ENCODE data around the gene PHYKPL.
"Not testable (repeated sequence)": the region's sequence is repeated elsewhere in the genome, so short reads cannot be mapped to it uniquely, and the experiment has no call there.

PHYKPL gene

GRCh38 chr5:178205749-178206047 is 26.9 kb downstream of the PHYKPL start:
- DNase-seq: no peak

GRCh38 chr5:178204935-178205748 is 27.5 kb downstream of the PHYKPL start:
- DNase-seq: peak; percentile 78

- peak; percentile 96 for DNase-seq
Observed at GRCh38 chr5:178204182-178204934, 28.2 kb downstream of the PHYKPL start, which contains the start of gene HNRNPAB. Gene HNRNPAB, plus strand, starts transcription at chr5:178204533. Its CDS starts 305 bp downstream, at chr5:178204838.

GRCh38 chr5:178203670-178204181 is 28.9 kb downstream of the PHYKPL start:
- DNase-seq: no peak

- DNase-seq: no peak
Observed at GRCh38 chr5:178202541-178202940, 30.1 kb downstream of the PHYKPL start.

GRCh38 chr5:178201927-178202235 is 30.7 kb downstream of the PHYKPL start:
- DNase-seq: peak; percentile 26

- peak; percentile 40 for DNase-seq
Observed at GRCh38 chr5:178201221-178201926, 31.2 kb downstream of the PHYKPL start.

GRCh38 chr5:178199581-178200434 is 32.8 kb downstream of the PHYKPL start:
- DNase-seq: no peak

- DNase-seq: no peak
Observed at GRCh38 chr5:178198706-178199105, 33.9 kb downstream of the PHYKPL start.

- not testable (repeated sequence) for DNase-seq
Observed at GRCh38 chr5:178198151-178198550, 34.5 kb downstream of the PHYKPL start.

GRCh38 chr5:178196986-178197385 is 35.6 kb downstream of the PHYKPL start:
- no peak for DNase-seq

- no peak for DNase-seq
Observed at GRCh38 chr5:178196281-178196812, 36.3 kb downstream of the PHYKPL start.

- no peak for DNase-seq
Observed at GRCh38 chr5:178194026-178194425, 38.6 kb downstream of the PHYKPL start.

- DNase-seq: no peak
Observed at GRCh38 chr5:178193251-178193809, 39.3 kb downstream of the PHYKPL start.

GRCh38 chr5:178192787-178193186 is 39.8 kb downstream of the PHYKPL start:
- no peak for DNase-seq

- DNase-seq: no peak
Observed at GRCh38 chr5:178192244-178192643, 40.4 kb downstream of the PHYKPL start.

- DNase-seq: no peak
Observed at GRCh38 chr5:178191661-178192060, 40.9 kb downstream of the PHYKPL start.

- DNase-seq: no peak
Observed at GRCh38 chr5:178189433-178189832, 43.2 kb downstream of the PHYKPL start.

- DNase-seq: no peak
Observed at GRCh38 chr5:178187014-178187413, 45.6 kb downstream of the PHYKPL start, which contains the start of gene GMCL2. Gene GMCL2, minus strand, starts transcription at chr5:178187371. Its CDS starts 72 bp downstream, at chr5:178187299.

GRCh38 chr5:178186427-178186826 is 46.2 kb downstream of the PHYKPL start:
- DNase-seq: peak; percentile 69

- no peak for DNase-seq
Observed at GRCh38 chr5:178182158-178182876, 50.3 kb downstream of the PHYKPL start.
